Esophagus muscularis mucosa (tissue), 4 donors: ENCODE data around the gene GSTM2. TPM values are rescaled to one million over a fixed set of nuclear protein-coding genes. Genes with fewer than 3 reads are reported as not detected.

Experiments
- DNase-seq: peaks from one replicate; pipeline ENCODE4 v3.0.0-alpha.2; 2017; ENCODE audit errors: extremely low spot score
- H3K27ac ChIP-seq, 4 donors: fragments of 200-600 bp; sonication (generic); replicated peaks in 1 of 4; 1 replicate in 3 of 4; 2 replicates in 1 of 4; pipeline ENCODE4 v1.5.1; 2016 to 2019; ENCODE audit warnings: mild to moderate bottlenecking in 1 of 4
- H3K27me3 ChIP-seq, 4 donors: fragments of 200-600 bp; sonication (generic); one replicate each; pipeline versions ENCODE4 v1.5.1 to v1.6.0; 2016 to 2019
- H3K36me3 ChIP-seq, 4 donors: fragments of 200-600 bp; sonication (generic); one replicate each; pipeline ENCODE4 v1.5.1; 2016 to 2019
- H3K4me1 ChIP-seq, 4 donors: fragments of 200-600 bp; sonication (generic); one replicate each; pipeline ENCODE4 v1.5.1; 2016 to 2019
- H3K4me3 ChIP-seq, 4 donors: fragments of 200-600 bp; sonication (generic); 1 replicate in 2 of 4; 2 replicates in 2 of 4; pipeline ENCODE4 v1.5.1; 2016 to 2019; ENCODE audit warnings: mild to moderate bottlenecking in 4 of 4, moderate library complexity in 1 of 4
- H3K9me3 ChIP-seq, 4 donors: fragments of 200-600 bp; sonication (generic); 1 replicate in 3 of 4; 2 replicates in 1 of 4; pipeline ENCODE4 v1.5.1; 2016 to 2019
- EP300 ChIP-seq: sonication (generic); formaldehyde crosslinking; IDR thresholded peaks from one replicate; pipeline ENCODE4 v1.6.1; 2017; ENCODE audit warnings: antibody characterized with exemption
- POLR2A ChIP-seq: fragments of 450-650 bp; IDR thresholded peaks from one replicate; pipeline ENCODE4 v1.6.1; 2017; ENCODE audit warnings: antibody characterized with exemption, moderate library complexity, mild to moderate bottlenecking, low read depth
- POLR2AphosphoS5 ChIP-seq, 2 donors: sonication (generic); formaldehyde crosslinking; IDR thresholded peaks; one replicate each; pipeline ENCODE4 v1.6.1; 2017; ENCODE audit warnings: antibody characterized with exemption in 2 of 2
- WGBS: methylation state at CpG from one replicate; pipeline ENCODE4 v1.1.5; 2018; 5-methylcytosine and 5-hydroxymethylcytosine counted together
- intact Hi-C: fragments of 100-400 bp; cut with DNase I; formaldehyde crosslinking; loops from one replicate; pipeline ENCODE4 v1.15.1; 2023
- total RNA-seq, 4 donors: library from RNA; depleted of rRNA; stranded (reverse); fragments of >200 nt; gene quantifications; one replicate each; pipeline versions ENCODE4 v1.1.0 to v1.2.1, GENCODE V29; 2016
- TF ChIP-seq, protein P1 (sequence below), 3 experiments: fragments of 200-600 bp in 2 of 3; fragments of 450-650 bp in 1 of 3; sonication (generic) in 2 of 3; IDR thresholded peaks; one replicate each; pipeline ENCODE4 v1.5.1; 2017 to 2019; ENCODE audit warnings: antibody characterized with exemption in 3 of 3, mild to moderate bottlenecking in 2 of 3, moderate library complexity in 1 of 3

GSTM2 gene
- total RNA-seq, 4 donors from 2014 or later, result 19.9 to 59.0 (median 39.3) TPM

DNA sequence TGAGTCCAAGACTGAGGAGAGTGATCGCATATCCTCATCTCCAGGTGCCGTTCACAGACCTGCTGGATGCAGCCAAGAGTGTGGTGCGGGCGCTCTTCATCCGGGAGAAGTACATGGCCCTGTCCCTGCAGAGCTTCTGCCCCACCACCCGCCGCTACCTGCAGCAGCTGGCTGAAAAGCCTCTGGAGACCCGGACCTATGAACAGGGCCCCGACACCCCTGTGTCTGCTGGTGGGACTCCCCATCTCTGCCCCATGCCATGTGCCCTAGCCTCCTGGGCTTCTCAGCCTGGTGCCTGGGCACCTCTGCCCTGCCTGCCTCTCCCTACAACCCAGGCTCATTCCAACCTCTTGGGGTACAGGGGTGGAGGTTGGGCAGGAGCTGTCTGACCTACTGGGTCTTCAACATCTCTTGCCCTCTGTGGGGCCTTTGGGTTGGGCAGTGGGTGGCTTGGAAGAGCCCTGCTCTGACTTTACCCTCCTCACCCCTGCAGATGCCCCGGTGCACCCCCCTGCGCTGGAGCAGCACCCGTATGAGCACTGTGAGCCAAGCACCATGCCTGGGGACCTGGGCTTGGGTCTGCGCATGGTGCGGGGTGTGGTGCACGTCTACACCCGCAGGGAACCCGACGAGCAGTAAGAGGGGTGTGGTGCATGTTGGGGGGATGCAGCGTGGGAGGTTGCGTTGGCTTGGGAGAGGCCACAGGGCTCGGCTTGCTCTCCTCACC, 41.0 kb upstream of the GSTM2 start:
- peak; percentile 78 for DNase-seq
- TF ChIP-seq POLR2AphosphoS5 (IDR thresholded peaks at IDR 0.05), result no peak
- no peak for TF ChIP-seq POLR2A
- TF ChIP-seq, protein P1, sequence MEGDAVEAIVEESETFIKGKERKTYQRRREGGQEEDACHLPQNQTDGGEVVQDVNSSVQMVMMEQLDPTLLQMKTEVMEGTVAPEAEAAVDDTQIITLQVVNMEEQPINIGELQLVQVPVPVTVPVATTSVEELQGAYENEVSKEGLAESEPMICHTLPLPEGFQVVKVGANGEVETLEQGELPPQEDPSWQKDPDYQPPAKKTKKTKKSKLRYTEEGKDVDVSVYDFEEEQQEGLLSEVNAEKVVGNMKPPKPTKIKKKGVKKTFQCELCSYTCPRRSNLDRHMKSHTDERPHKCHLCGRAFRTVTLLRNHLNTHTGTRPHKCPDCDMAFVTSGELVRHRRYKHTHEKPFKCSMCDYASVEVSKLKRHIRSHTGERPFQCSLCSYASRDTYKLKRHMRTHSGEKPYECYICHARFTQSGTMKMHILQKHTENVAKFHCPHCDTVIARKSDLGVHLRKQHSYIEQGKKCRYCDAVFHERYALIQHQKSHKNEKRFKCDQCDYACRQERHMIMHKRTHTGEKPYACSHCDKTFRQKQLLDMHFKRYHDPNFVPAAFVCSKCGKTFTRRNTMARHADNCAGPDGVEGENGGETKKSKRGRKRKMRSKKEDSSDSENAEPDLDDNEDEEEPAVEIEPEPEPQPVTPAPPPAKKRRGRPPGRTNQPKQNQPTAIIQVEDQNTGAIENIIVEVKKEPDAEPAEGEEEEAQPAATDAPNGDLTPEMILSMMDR (IDR thresholded peaks at IDR 0.05), result no peak
- TF ChIP-seq EP300, result no peak
- 89% methylated on average over 12 of the region's 21 CpGs for WGBS

DNA sequence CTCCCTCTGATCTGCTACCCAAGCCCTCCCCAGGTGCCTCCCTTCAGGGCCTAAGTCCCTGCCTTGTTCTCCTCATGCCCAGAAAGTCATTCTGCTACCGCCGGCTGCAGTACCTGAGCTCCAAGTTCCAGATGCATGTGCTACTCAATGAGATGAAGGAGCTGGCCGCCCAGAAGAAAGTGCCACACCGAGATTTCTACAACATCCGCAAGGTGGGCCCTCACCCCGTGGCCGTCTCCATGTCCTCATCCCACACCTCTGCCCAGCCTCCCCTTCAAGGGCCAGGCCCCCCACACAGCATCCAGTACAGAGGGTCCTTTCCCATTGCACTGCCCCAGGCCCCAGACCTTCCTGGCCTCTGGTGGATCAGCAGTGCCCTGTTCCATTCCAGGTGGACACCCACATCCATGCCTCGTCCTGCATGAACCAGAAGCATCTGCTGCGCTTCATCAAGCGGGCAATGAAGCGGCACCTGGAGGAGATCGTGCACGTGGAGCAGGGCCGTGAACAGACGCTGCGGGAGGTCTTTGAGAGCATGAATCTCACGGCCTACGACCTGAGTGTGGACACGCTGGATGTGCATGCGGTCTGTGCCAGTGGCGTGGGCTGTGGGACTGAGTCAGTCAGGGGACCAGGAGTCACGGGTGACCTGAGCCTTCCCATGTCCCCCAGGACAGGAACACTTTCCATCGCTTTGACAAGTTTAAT, 40.0 kb upstream of the GSTM2 start:
- H3K9me3 ChIP-seq, result no peaks in the 10 kb centered on the region
- H3K27me3 ChIP-seq, result no peaks in the 10 kb centered on the region
- H3K4me1 ChIP-seq, result peaks cover 11 to 46% (median 33%) of the 10 kb centered on the region in 4 donors
- intact Hi-C loops, result no loop called here
- peaks cover 28 to 55% (median 54%) of the 10 kb centered on the region in 4 donors for H3K36me3 ChIP-seq
- WGBS, result 93% methylated on average over 22 of the region's 23 CpGs
- peak; percentile 89 for DNase-seq
- no peak overlapping the region for H3K4me3 ChIP-seq
- H3K27ac ChIP-seq, result no peak overlapping the region
- no peak for TF ChIP-seq POLR2AphosphoS5 (IDR thresholded peaks at IDR 0.05)
- TF ChIP-seq EP300, result no peak
- TF ChIP-seq, protein P1 (IDR thresholded peaks at IDR 0.05), result no peak
- no peak for TF ChIP-seq POLR2A

More for the DNA sequence above, 41.0 kb upstream of the GSTM2 start:
- Histone ChIP-seq H3K27me3 (no peaks in the 10 kb centered on the region), H3K4me3 (no peak overlapping the region), H3K9me3 (no peaks in the 10 kb centered on the region), H3K36me3 (peaks cover 28 to 54% (median 54%) of the 10 kb centered on the region in 4 donors), H3K4me1 (peaks cover 13 to 46% (median 37%) of the 10 kb centered on the region in 4 donors), H3K27ac (no peak overlapping the region)
- intact Hi-C loops, result no loop called here

DNA sequence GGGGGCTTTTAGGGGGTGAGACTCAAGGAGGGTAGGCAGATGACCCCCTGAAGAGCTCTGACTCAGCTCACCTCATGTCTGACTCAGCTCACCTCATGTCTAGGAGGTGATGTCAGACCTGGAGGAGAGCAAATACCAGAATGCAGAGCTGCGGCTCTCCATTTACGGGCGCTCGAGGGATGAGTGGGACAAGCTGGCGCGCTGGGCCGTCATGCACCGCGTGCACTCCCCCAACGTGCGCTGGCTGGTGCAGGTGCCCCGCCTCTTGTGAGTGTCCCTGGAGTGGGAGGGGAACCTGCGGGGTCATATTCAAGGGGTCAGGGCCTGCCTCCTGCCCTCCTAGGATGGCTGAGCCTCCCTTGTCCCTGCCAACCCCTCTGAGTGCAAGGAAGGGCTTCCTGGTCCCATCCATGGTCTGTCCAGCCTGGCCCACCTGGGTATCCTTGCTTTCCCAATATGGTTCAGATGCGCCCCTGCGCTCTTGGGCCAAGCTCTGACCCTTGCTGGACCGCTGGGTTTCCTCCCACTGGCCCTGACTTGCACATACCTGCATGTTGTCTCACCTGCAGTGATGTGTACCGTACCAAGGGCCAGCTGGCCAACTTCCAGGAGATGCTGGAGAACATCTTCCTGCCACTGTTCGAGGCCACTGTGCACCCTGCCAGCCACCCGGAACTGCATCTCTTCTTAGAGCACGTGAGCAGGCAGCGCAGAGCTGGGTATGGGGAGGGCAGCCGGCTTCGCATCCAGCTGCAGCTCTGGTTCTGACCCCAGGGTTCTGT, 39.1 kb upstream of the GSTM2 start:
- H3K27me3 ChIP-seq, result no peaks in the 10 kb centered on the region
- DNase-seq, result peak; percentile 68
- H3K27ac ChIP-seq, result no peak overlapping the region
- H3K9me3 ChIP-seq, result no peaks in the 10 kb centered on the region
- intact Hi-C loops, result no loop called here
- 88% methylated on average over 22 of the region's 23 CpGs for WGBS
- TF ChIP-seq, protein P1 (IDR thresholded peaks at IDR 0.05), result no peak
- TF ChIP-seq POLR2A, result no peak
- TF ChIP-seq POLR2AphosphoS5 (IDR thresholded peaks at IDR 0.05), result no peak
- no peak for TF ChIP-seq EP300
- no peak overlapping the region for H3K4me3 ChIP-seq
- peaks cover 9 to 43% (median 27%) of the 10 kb centered on the region in 4 donors for H3K4me1 ChIP-seq
- peaks cover 28 to 55% (median 54%) of the 10 kb centered on the region in 4 donors for H3K36me3 ChIP-seq

DNA sequence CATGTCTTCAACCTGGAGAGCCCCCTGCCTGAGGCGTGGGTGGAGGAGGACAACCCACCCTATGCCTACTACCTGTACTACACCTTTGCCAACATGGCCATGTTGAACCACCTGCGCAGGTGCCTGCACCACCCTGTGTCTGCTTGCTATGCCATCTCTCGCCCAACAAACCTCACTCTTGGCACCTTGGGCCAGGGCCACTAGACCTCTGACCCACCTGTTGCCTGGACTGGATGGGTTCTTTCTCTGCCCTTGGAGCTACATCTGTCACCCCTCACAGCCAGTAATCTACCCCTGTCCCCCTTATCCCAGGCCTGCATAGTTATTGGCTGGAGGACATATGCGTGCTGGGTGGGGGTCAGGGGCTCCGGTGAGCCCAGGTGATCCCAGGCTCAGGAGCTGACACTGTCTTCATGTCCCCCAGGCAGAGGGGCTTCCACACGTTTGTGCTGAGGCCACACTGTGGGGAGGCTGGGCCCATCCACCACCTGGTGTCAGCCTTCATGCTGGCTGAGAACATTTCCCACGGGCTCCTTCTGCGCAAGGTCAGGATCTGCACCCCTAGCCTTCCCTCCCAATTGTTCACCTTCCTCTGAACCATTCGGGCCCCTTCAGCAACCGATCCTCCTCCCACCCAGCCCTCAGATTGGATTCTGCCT, 38.4 kb upstream of the GSTM2 start:
- TF ChIP-seq, protein P1 (IDR thresholded peaks at IDR 0.05), result no peak
- TF ChIP-seq EP300, result no peak
- TF ChIP-seq POLR2A, result no peak
- no peak for TF ChIP-seq POLR2AphosphoS5 (IDR thresholded peaks at IDR 0.05)
- intact Hi-C loops, result no loop called here

More for the DNA sequence above, 38.4 kb upstream of the GSTM2 start:
- Histone ChIP-seq H3K4me3 (no peak overlapping the region), H3K4me1 (peaks cover 2 to 35% (median 19%) of the 10 kb centered on the region in 4 donors), H3K27ac (no peak overlapping the region), H3K27me3 (no peaks in the 10 kb centered on the region), H3K36me3 (peaks cover 28 to 55% (median 54%) of the 10 kb centered on the region in 4 donors), H3K9me3 (no peaks in the 10 kb centered on the region)
- DNase-seq, result peak; percentile 70
- 95% methylated on average over 9 of the region's 10 CpGs for WGBS
